SK-N-MC (cell line): ENCODE data around the gene WDR6.

ENCODE experiments used
- DNase-seq: peaks from one replicate; pipeline ENCODE4 v3.0.0-alpha.2; 2011; ENCODE audit warnings: low read depth, low spot score
- H3K27ac ChIP-seq: fragments of 200-600 bp; sonication (generic); 2 replicates; pipeline ENCODE4 v1.5.1; 2016; ENCODE audit warnings: mixed run types
- H3K36me3 ChIP-seq: fragments of 200-600 bp; sonication (generic); 2 replicates; pipeline ENCODE4 v1.6.1; 2017; ENCODE audit warnings: antibody characterized with exemption, low read length, mixed read lengths; ENCODE audit not compliant: insufficient read depth
- H3K4me3 ChIP-seq: fragments of 200-600 bp; sonication (generic); 2 replicates; pipeline ENCODE4 v1.5.1; 2016
- H3K9ac ChIP-seq: fragments of 200-600 bp; sonication (generic); 2 replicates; pipeline ENCODE4 v1.8.0; 2017; ENCODE audit warnings: mixed run types, mixed read lengths; ENCODE audit not compliant: insufficient read length
- H3K9me3 ChIP-seq: fragments of 200-600 bp; sonication (generic); 2 replicates; pipeline ENCODE4 v1.6.1; 2017; ENCODE audit warnings: low read depth, mild to moderate bottlenecking, antibody characterized with exemption, low read length, moderate library complexity, mixed read lengths
- EZH2 ChIP-seq: fragments of 200-600 bp; sonication (generic); IDR thresholded peaks from one replicate; pipeline ENCODE4 v1.6.1; 2017; ENCODE audit warnings: antibody characterized with exemption
- FOXP2 ChIP-seq: optimal IDR thresholded peaks from 2 replicates; pipeline ENCODE3; 2011; ENCODE audit warnings: mild to moderate bottlenecking, moderate library complexity; ENCODE audit not compliant: insufficient read depth; ENCODE audit errors: extremely low read length, control extremely low read depth
- POLR2AphosphoS5 ChIP-seq: IDR thresholded peaks from 2 replicates; pipeline ENCODE4 v1.6.1; 2012; ENCODE audit warnings: mild to moderate bottlenecking, low read depth, low read length, borderline replicate concordance

The WDR6 gene

GRCh38 chr3:48974076-48974864 lies 32.9 kb upstream of the WDR6 start:
- TF ChIP-seq POLR2AphosphoS5 (no peak), FOXP2 (no peak), EZH2 (no peak)
- no peak overlapping the region for H3K27ac ChIP-seq
- H3K9ac ChIP-seq = no peak overlapping the region
- peaks cover 33% of the 10 kb centered on the region; the same call in 1 of the 2 replicates for H3K36me3 ChIP-seq
- H3K9me3 ChIP-seq = no peaks in the 10 kb centered on the region
- DNase-seq = no peak
- no peak overlapping the region for H3K4me3 ChIP-seq

GRCh38 chr3:48979451-48979850 lies 27.7 kb upstream of the WDR6 start:
- H3K9me3 ChIP-seq = no peaks in the 10 kb centered on the region
- no peak overlapping the region for H3K27ac ChIP-seq
- H3K4me3 ChIP-seq = no peak overlapping the region
- no peak for DNase-seq
- H3K9ac ChIP-seq = no peak overlapping the region
- peaks cover 23% of the 10 kb centered on the region; the same call in 1 of the 2 replicates for H3K36me3 ChIP-seq
- TF ChIP-seq EZH2 (no peak), POLR2AphosphoS5 (no peak), FOXP2 (no peak)

GRCh38 chr3:48980295-48980694 lies 26.9 kb upstream of the WDR6 start:
- no peak overlapping the region for H3K9ac ChIP-seq
- H3K36me3 ChIP-seq = peaks cover 17% of the 10 kb centered on the region; the same call in 1 of the 2 replicates
- TF ChIP-seq POLR2AphosphoS5 (no peak), FOXP2 (no peak), EZH2 (no peak)
- H3K27ac ChIP-seq = no peak overlapping the region
- DNase-seq = no peak
- H3K4me3 ChIP-seq = no peak overlapping the region
- H3K9me3 ChIP-seq = no peaks in the 10 kb centered on the region

- Histone ChIP-seq H3K9ac (no peak overlapping the region), H3K9me3 (no peaks in the 10 kb centered on the region), H3K4me3 (no peak overlapping the region), H3K36me3 (peaks cover 17% of the 10 kb centered on the region; the same call in 1 of the 2 replicates), H3K27ac (no peak overlapping the region)
- TF ChIP-seq FOXP2 (no peak), POLR2AphosphoS5 (no peak), EZH2 (no peak)
- DNase-seq = no peak
Observed at GRCh38 chr3:48982016-48982415, 25.2 kb upstream of the WDR6 start.

GRCh38 chr3:48982686-48983085 lies 24.5 kb upstream of the WDR6 start:
- TF ChIP-seq POLR2AphosphoS5 = no peak
- TF ChIP-seq EZH2 = no peak
- no peak for TF ChIP-seq FOXP2
- Histone ChIP-seq H3K4me3 (no peak overlapping the region), H3K36me3 (peaks cover 17% of the 10 kb centered on the region; the same call in 1 of the 2 replicates), H3K9me3 (no peaks in the 10 kb centered on the region), H3K9ac (no peak overlapping the region), H3K27ac (no peak overlapping the region)
- no peak for DNase-seq

GRCh38 chr3:48983096-48983495 lies 24.1 kb upstream of the WDR6 start:
- Histone ChIP-seq H3K36me3 (peaks cover 17% of the 10 kb centered on the region; the same call in 1 of the 2 replicates), H3K9me3 (no peaks in the 10 kb centered on the region), H3K4me3 (no peak overlapping the region), H3K27ac (no peak overlapping the region), H3K9ac (no peak overlapping the region)
- TF ChIP-seq FOXP2 (no peak), POLR2AphosphoS5 (no peak), EZH2 (no peak)
- DNase-seq = no peak

- DNase-seq = no peak
- Histone ChIP-seq H3K36me3 (peaks cover 11% of the 10 kb centered on the region; the same call in 1 of the 2 replicates), H3K9ac (no peak overlapping the region)
Observed at GRCh38 chr3:48984663-48985062, 22.5 kb upstream of the WDR6 start.

GRCh38 chr3:48985831-48986376 lies 21.3 kb upstream of the WDR6 start:
- H3K9ac ChIP-seq = no peak overlapping the region
- peaks cover 3% of the 10 kb centered on the region; the same call in 1 of the 2 replicates for H3K36me3 ChIP-seq
- TF ChIP-seq POLR2AphosphoS5 = no peak
- TF ChIP-seq EZH2 = no peak
- no peak for TF ChIP-seq FOXP2
- no peak for DNase-seq
- H3K4me3 ChIP-seq = no peak overlapping the region
- no peak overlapping the region for H3K27ac ChIP-seq
- no peaks in the 10 kb centered on the region for H3K9me3 ChIP-seq

More at GRCh38 chr3:48984663-48985062, 22.5 kb upstream of the WDR6 start:
- Histone ChIP-seq H3K4me3 (no peak overlapping the region), H3K27ac (no peak overlapping the region), H3K9me3 (no peaks in the 10 kb centered on the region)
- TF ChIP-seq FOXP2 = no peak
- no peak for TF ChIP-seq EZH2
- no peak for TF ChIP-seq POLR2AphosphoS5
